ENCODE data around the gene TMEM45A. TPM values are rescaled to one million over a fixed set of nuclear protein-coding genes. Genes with fewer than 3 reads are reported as not detected.
"Not testable (repeated sequence)": the region's sequence is repeated elsewhere in the genome, so short reads cannot be mapped to it uniquely, and the experiment has no call there.

TMEM45A gene, protein sequence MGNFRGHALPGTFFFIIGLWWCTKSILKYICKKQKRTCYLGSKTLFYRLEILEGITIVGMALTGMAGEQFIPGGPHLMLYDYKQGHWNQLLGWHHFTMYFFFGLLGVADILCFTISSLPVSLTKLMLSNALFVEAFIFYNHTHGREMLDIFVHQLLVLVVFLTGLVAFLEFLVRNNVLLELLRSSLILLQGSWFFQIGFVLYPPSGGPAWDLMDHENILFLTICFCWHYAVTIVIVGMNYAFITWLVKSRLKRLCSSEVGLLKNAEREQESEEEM
- total RNA-seq, result 100 to 1,000 TPM in 1 of 6 experiments, 10 to 100 TPM in 5; 47.9 to 189 (median 54.2) TPM
- long read RNA-seq, transcript TMEM45A-201 (6 exons, 1,567 nt), result major isoform, 17 of 28 reads
- long read RNA-seq, partial matches to known transcripts, result 4 of 28 reads
- long read RNA-seq, other reads (novel, unspliced or antisense), result 6 of 28 reads

DNA sequence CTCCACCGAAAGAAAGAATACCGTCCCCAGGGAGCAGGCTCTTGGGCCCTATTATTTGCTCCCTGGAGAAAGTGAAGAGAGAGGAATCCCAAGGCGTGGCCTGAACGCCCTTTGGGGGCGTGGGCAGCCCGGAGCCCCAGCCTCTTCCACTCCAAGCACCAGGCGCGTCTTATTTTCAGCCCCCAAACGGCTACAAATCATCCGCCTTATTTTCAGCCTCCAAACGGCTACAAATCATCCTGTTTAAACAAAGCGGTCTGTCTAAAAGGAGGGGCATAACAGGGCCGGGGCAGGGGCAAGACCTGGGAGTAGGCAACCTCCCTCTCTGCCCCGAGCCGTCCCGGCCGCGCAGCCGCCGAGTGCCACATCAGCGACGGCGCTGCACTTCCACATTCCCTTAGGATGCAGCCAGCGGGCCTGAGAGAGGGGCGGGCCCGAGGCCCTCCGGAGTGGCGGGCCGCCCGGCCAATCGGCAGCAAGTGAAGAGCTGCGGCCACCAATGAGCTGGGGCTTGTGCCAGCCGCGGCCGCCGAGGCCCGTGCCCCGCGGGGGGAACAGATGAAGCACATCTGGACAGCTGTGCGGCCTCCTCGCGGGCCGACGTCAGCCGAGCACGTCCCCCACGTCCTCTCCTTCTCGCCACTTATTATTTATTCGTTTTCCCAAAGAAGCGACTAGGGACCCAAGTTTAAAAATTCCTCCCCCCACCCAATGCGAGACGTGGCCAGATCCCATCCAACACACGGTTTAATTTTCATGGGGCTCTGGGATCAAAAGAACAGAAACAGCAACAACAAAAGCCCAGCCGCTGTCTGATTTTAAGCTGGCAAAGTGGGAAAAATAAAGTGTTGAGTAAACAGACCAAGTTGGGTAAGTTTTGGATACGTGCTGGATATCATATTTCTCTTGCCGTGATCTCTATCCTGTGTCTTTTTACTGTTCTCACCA lies at the start of gene TMEM45A:
Gene TMEM45A (plus strand): TSS at position 561 of the 948 bp plus-strand sequence. CDS start 62,593 bp downstream, outside the sequence.
- WGBS (ENCODE audit: insufficient coverage, low coverage, low lambda C conversion rate, missing lambda C conversion rate), result 1% methylated on average over 19 of the region's 56 CpGs
- Histone ChIP-seq H3K4me1 (peaks cover 0 to 6% (median 2%) of the 10 kb centered on the region in 4 donors), H3K27ac (peak within 1 kb of the TSS; percentile 71 to 91 (median 87)), H3K4me3 (peak within 1 kb of the TSS; percentile 53 to 61 (median 54)), H3K9me3 (no peaks in the 10 kb centered on the region), H3K36me3 (no peaks in the 10 kb centered on the region), H3K27me3 (no peaks in the 10 kb centered on the region)
- DNase-seq (peak; percentile 96 to 98 (median 98)), ATAC-seq (peak; percentile 97 to 99 (median 98))
- intact Hi-C loops (cut with DNase I), result no loop called here
- TF ChIP-seq POLR2A (IDR thresholded peaks at IDR 0.05), result peak; percentile 90
- TF ChIP-seq, protein P1, sequence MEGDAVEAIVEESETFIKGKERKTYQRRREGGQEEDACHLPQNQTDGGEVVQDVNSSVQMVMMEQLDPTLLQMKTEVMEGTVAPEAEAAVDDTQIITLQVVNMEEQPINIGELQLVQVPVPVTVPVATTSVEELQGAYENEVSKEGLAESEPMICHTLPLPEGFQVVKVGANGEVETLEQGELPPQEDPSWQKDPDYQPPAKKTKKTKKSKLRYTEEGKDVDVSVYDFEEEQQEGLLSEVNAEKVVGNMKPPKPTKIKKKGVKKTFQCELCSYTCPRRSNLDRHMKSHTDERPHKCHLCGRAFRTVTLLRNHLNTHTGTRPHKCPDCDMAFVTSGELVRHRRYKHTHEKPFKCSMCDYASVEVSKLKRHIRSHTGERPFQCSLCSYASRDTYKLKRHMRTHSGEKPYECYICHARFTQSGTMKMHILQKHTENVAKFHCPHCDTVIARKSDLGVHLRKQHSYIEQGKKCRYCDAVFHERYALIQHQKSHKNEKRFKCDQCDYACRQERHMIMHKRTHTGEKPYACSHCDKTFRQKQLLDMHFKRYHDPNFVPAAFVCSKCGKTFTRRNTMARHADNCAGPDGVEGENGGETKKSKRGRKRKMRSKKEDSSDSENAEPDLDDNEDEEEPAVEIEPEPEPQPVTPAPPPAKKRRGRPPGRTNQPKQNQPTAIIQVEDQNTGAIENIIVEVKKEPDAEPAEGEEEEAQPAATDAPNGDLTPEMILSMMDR (IDR thresholded peaks at IDR 0.05), result peak in 1 of 4 donors; percentile 9

DNA sequence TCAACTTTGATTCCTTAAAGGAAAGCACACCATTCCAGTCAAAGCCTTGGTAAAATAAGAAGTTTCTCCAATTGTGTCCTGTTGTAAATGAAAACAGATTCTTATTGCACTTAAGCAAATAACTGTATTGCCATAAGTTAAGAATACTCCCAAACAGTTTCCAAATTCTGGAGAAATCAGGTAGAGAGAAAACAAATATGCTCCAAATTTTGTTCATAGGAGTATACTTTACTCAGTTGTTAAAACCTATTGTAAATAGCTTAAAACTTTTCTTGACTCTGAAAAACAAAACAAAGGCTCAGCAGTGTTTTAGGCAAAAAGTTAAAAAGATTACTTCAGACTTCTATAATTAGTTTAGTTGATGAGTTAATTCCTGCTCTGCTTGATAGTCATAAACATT lies 48.7 kb upstream of the TMEM45A start:
- ATAC-seq (no peak), DNase-seq (no peak)
- no peaks in the 10 kb centered on the region for H3K9me3 ChIP-seq
- no peak overlapping the region for H3K4me3 ChIP-seq
- intact Hi-C loops (cut with DNase I), result no loop called here
- no peaks in the 10 kb centered on the region for H3K36me3 ChIP-seq
- peaks cover 0 to 9% (median 0%) of the 10 kb centered on the region in 4 donors for H3K4me1 ChIP-seq
- TF ChIP-seq, protein P1 (IDR thresholded peaks at IDR 0.05), result no peak
- H3K27ac ChIP-seq, result no peak overlapping the region
- no peaks in the 10 kb centered on the region for H3K27me3 ChIP-seq

DNA sequence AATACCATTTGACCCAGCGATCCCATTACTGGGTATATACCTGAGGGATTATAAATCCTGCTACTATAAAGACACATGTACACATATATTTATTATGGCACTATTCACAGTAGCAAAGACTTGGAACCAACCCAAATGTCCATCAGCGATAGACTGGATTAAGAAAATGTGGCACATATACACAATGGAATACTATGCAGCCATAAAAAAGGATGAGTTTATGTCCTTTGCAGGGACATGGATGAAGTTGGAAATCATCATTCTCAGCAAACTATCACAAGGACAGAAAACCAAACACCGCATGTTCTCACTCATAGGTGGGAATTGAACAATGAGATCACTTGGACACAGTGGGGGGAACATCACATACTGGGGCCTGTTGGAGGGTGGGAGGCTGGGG lies 45.4 kb upstream of the TMEM45A start:
- intact Hi-C loops (cut with DNase I); H3K9me3 ChIP-seq; H3K36me3 ChIP-seq; H3K27ac ChIP-seq; ATAC-seq; H3K4me3 ChIP-seq; H3K27me3 ChIP-seq; DNase-seq: not testable (repeated sequence)
- H3K4me1 ChIP-seq, result peaks cover 0 to 19% (median 0%) of the 10 kb centered on the region in 4 donors
- 88% methylated on average over 3 of the region's 3 CpGs for WGBS (ENCODE audit: insufficient coverage, low coverage, low lambda C conversion rate, missing lambda C conversion rate)

DNA sequence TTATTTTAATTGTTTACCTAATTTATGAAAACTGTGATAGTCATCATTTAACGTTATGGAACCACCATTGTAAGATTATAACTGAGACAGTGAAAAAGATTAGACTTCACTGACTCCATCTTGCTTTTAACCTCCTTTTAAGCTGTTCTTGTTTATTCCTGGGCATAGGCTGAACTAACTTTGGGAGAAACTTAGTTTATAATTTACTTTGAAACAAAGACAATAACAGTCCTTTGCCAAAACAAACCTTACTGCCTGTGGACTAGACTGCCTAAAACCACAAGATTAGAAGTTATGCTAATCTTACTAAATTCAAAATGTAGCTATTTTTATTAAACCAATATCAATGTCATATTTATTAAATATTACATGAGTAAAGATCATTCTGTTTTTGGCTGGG lies 44.3 kb upstream of the TMEM45A start:
- intact Hi-C loops (cut with DNase I), result no loop called here
- H3K9me3 ChIP-seq, result no peaks in the 10 kb centered on the region
- no peaks in the 10 kb centered on the region for H3K27me3 ChIP-seq
- no peaks in the 10 kb centered on the region for H3K36me3 ChIP-seq
- no peak overlapping the region for H3K4me3 ChIP-seq
- peaks cover 0 to 19% (median 0%) of the 10 kb centered on the region in 4 donors for H3K4me1 ChIP-seq
- 52% methylated on average over 1 of the region's 1 CpG for WGBS (ENCODE audit: insufficient coverage, low coverage, low lambda C conversion rate, missing lambda C conversion rate)
- H3K27ac ChIP-seq, result peak overlapping the region in 2 of 3 donors; percentile 21 to 24
- ATAC-seq, result peak; percentile 46 to 81 (median 66)
- TF ChIP-seq, protein P1 (IDR thresholded peaks at IDR 0.05), result no peak
- TF ChIP-seq POLR2A (IDR thresholded peaks at IDR 0.05), result no peak
- no peak for DNase-seq
